SU-DHL-6 (cell line): ENCODE data around the gene GNA14.

Source experiments
- H2AFZ ChIP-seq: fragments of 200-600 bp; sonication (generic); 2 replicates; pipeline ENCODE4 v1.6.1; 2014; ENCODE audit warnings: low read depth, mild to moderate bottlenecking, moderate library complexity, mixed read lengths, antibody characterized with exemption, low read length; ENCODE audit not compliant: severe bottlenecking
- H3F3A ChIP-seq: fragments of 200-600 bp; shearing (Covaris generic); 2 replicates; pipeline ENCODE4 v1.6.0; 2016; ENCODE audit warnings: antibody characterized with exemption, mild to moderate bottlenecking; ENCODE audit not compliant: insufficient read depth
- H3K27ac ChIP-seq: fragments of 200-600 bp; sonication (generic); 2 replicates; pipeline ENCODE4 v1.5.1; 2016; ENCODE audit warnings: low read depth, mild to moderate bottlenecking, low read length, moderate library complexity, mixed read lengths
- H3K27me3 ChIP-seq: fragments of 200-600 bp; sonication (generic), shearing (Covaris generic); 2 replicates; pipeline ENCODE4 v1.6.0; 2014; ENCODE audit warnings: mild to moderate bottlenecking, low read length
- H3K36me3 ChIP-seq: fragments of 200-600 bp; sonication (generic); 2 replicates; pipeline ENCODE4 v1.6.1; 2014; ENCODE audit warnings: mild to moderate bottlenecking, low read length, mixed read lengths
- H3K4me2 ChIP-seq: fragments of 300-600, 200-600 bp; shearing (Covaris generic), sonication (generic); 2 replicates; pipeline ENCODE4 v1.6.0; 2014; ENCODE audit warnings: low read length, low read depth, mild to moderate bottlenecking; ENCODE audit not compliant: poor library complexity, severe bottlenecking
- H3K4me3 ChIP-seq: fragments of 200-600 bp; sonication (generic); 2 replicates; pipeline ENCODE4 v1.5.1; 2014; ENCODE audit warnings: antibody characterized with exemption, low read length, mild to moderate bottlenecking, mixed read lengths; ENCODE audit not compliant: insufficient read depth, poor library complexity, severe bottlenecking
- H3K79me2 ChIP-seq: fragments of 200-600 bp; sonication (generic); 2 replicates; pipeline ENCODE4 v1.6.1; 2014; ENCODE audit warnings: mild to moderate bottlenecking, low read length, moderate library complexity; ENCODE audit not compliant: insufficient read depth
- H3K9ac ChIP-seq: fragments of 200-600 bp; sonication (generic); 2 replicates; pipeline ENCODE4 v1.7.0; 2014; ENCODE audit warnings: mild to moderate bottlenecking, low read length
- H3K9me2 ChIP-seq: fragments of 200-600 bp; sonication (generic); replicated peaks from 2 replicates; pipeline ENCODE4 v1.6.1; 2014; ENCODE audit warnings: low read length; ENCODE audit not compliant: insufficient read depth
- H3K9me3 ChIP-seq: fragments of 200-600 bp; sonication (generic); 2 replicates; pipeline ENCODE4 v1.6.1; 2014; ENCODE audit warnings: low read length, mixed read lengths; ENCODE audit not compliant: insufficient read depth
- H4K20me1 ChIP-seq: fragments of 200-600 bp; sonication (generic); 2 replicates; pipeline ENCODE4 v1.6.1; 2014; ENCODE audit warnings: low read depth, mild to moderate bottlenecking, antibody characterized with exemption, low read length, moderate library complexity, mixed read lengths
- EZH2phosphoT487 ChIP-seq: fragments of 200-600 bp; sonication (generic), shearing (Covaris generic); conservative IDR thresholded peaks from 2 replicates; pipeline ENCODE4 v1.6.1; 2018; ENCODE audit warnings: mild to moderate bottlenecking, antibody characterized with exemption, low read length, moderate library complexity, mixed read lengths
- TF ChIP-seq, protein P1 (sequence below): fragments of 200-600 bp; sonication (generic); IDR thresholded peaks from one replicate; pipeline ENCODE4 v1.5.1; 2017; ENCODE audit warnings: antibody characterized with exemption, mild to moderate bottlenecking, low read length, moderate library complexity; ENCODE audit not compliant: insufficient read depth, poor library complexity, severe bottlenecking

Gene GNA14

GRCh38 chr9:77594963-77595362, 53.2 kb downstream of the GNA14 start:
- H3F3A ChIP-seq = no peaks in the 10 kb centered on the region
- H3K4me3 ChIP-seq = no peak overlapping the region
- H3K9me3 ChIP-seq = no peaks in the 10 kb centered on the region
- TF ChIP-seq EZH2phosphoT487 = no peak
- TF ChIP-seq, protein P1, sequence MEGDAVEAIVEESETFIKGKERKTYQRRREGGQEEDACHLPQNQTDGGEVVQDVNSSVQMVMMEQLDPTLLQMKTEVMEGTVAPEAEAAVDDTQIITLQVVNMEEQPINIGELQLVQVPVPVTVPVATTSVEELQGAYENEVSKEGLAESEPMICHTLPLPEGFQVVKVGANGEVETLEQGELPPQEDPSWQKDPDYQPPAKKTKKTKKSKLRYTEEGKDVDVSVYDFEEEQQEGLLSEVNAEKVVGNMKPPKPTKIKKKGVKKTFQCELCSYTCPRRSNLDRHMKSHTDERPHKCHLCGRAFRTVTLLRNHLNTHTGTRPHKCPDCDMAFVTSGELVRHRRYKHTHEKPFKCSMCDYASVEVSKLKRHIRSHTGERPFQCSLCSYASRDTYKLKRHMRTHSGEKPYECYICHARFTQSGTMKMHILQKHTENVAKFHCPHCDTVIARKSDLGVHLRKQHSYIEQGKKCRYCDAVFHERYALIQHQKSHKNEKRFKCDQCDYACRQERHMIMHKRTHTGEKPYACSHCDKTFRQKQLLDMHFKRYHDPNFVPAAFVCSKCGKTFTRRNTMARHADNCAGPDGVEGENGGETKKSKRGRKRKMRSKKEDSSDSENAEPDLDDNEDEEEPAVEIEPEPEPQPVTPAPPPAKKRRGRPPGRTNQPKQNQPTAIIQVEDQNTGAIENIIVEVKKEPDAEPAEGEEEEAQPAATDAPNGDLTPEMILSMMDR = no peak
- H3K27ac ChIP-seq = no peak overlapping the region
- H3K9me2 ChIP-seq = no peaks in the 10 kb centered on the region
- no peak overlapping the region for H2AFZ ChIP-seq
- no peak overlapping the region for H3K4me2 ChIP-seq
- H3K27me3 ChIP-seq = no peaks in the 10 kb centered on the region
- no peak overlapping the region for H3K9ac ChIP-seq
- no peaks in the 10 kb centered on the region for H3K79me2 ChIP-seq
- no peaks in the 10 kb centered on the region for H3K36me3 ChIP-seq
- no peaks in the 10 kb centered on the region for H4K20me1 ChIP-seq

DNA sequence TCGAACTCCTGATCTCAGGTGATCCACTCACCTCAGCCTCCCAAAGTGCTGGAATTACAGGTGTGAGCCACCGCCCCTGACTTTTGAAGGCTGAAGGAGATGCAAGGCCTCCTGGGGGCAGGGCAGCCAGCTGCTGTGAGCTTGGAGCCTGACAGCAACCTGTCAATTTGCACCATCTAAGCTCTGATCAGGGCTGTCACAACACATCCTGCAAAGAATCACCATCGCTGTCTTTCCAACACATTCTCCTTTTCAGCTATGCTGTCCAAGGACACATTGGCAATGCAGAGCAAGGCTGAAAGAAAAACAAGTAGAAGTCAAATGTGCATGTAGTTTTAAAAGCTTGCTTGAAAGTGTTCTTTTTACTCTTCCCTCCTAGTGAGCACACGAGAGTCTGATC, 54.6 kb downstream of the GNA14 start:
- Histone ChIP-seq H3K36me3 (no peaks in the 10 kb centered on the region), H3F3A (no peaks in the 10 kb centered on the region), H3K27ac (no peak overlapping the region), H3K27me3 (no peaks in the 10 kb centered on the region), H3K9me3 (no peaks in the 10 kb centered on the region), H3K9me2 (no peaks in the 10 kb centered on the region), H3K79me2 (no peaks in the 10 kb centered on the region), H4K20me1 (no peaks in the 10 kb centered on the region), H3K9ac (no peak overlapping the region), H3K4me3 (no peak overlapping the region), H3K4me2 (no peak overlapping the region), H2AFZ (no peak overlapping the region)
- no peak for TF ChIP-seq EZH2phosphoT487
- TF ChIP-seq, protein P1 = no peak

- Histone ChIP-seq H3K9me2 (no peaks in the 10 kb centered on the region), H2AFZ (no peak overlapping the region), H4K20me1 (no peaks in the 10 kb centered on the region), H3F3A (no peaks in the 10 kb centered on the region), H3K4me3 (no peak overlapping the region), H3K27ac (no peak overlapping the region), H3K9ac (no peak overlapping the region), H3K79me2 (no peaks in the 10 kb centered on the region), H3K9me3 (no peaks in the 10 kb centered on the region), H3K27me3 (no peaks in the 10 kb centered on the region), H3K36me3 (no peaks in the 10 kb centered on the region), H3K4me2 (no peak overlapping the region)
- TF ChIP-seq EZH2phosphoT487 = no peak
- TF ChIP-seq, protein P1 = no peak
These were observed 55.6 kb downstream of the GNA14 start for GRCh38 chr9:77592476-77592875.
